Retinal pigment epithelial cell (primary cell): ENCODE results near the gene DUSP8.
A peak's percentile ranks its signal among the peaks of the same experiment; 100 is the strongest.

Source experiments
- DNase-seq: peaks from one replicate; pipeline ENCODE4 v3.0.0-alpha.2; 2010; ENCODE audit warnings: low read depth
- H3K4me3 ChIP-seq: 2 replicates; pipeline ENCODE4 v1.5.1; 2011; ENCODE audit warnings: mild to moderate bottlenecking, low read length, control low read depth, moderate library complexity
- TF ChIP-seq, protein P1 (sequence below): conservative IDR thresholded peaks from 2 replicates; pipeline ENCODE4 v1.5.1; 2011; ENCODE audit warnings: low read depth, low read length, control low read depth, inconsistent platforms

The DUSP8 gene

DNA sequence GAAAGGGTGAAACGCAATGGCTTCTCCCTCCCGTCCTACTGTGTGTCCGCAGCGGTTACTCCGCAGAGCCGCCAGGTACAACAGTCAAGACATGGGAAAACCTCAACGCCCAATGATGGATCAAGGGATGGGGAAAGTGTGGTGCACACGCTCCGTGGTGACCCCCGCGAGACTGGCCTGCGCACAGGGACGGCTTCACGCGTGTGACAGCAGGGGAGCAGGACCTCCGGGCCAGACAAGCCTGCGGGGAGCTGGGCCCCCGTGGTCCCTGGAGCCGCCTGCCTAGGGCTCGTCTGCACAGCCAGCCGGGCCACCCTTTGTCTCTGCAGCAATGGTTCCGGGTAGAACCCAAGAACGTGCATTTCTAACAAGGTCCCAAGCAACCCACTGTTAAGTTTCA is 53.8 kb downstream of the DUSP8 start:
- TF ChIP-seq, protein P1, sequence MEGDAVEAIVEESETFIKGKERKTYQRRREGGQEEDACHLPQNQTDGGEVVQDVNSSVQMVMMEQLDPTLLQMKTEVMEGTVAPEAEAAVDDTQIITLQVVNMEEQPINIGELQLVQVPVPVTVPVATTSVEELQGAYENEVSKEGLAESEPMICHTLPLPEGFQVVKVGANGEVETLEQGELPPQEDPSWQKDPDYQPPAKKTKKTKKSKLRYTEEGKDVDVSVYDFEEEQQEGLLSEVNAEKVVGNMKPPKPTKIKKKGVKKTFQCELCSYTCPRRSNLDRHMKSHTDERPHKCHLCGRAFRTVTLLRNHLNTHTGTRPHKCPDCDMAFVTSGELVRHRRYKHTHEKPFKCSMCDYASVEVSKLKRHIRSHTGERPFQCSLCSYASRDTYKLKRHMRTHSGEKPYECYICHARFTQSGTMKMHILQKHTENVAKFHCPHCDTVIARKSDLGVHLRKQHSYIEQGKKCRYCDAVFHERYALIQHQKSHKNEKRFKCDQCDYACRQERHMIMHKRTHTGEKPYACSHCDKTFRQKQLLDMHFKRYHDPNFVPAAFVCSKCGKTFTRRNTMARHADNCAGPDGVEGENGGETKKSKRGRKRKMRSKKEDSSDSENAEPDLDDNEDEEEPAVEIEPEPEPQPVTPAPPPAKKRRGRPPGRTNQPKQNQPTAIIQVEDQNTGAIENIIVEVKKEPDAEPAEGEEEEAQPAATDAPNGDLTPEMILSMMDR: no peak
- no peak overlapping the region for H3K4me3 ChIP-seq
- no peak for DNase-seq

DNA sequence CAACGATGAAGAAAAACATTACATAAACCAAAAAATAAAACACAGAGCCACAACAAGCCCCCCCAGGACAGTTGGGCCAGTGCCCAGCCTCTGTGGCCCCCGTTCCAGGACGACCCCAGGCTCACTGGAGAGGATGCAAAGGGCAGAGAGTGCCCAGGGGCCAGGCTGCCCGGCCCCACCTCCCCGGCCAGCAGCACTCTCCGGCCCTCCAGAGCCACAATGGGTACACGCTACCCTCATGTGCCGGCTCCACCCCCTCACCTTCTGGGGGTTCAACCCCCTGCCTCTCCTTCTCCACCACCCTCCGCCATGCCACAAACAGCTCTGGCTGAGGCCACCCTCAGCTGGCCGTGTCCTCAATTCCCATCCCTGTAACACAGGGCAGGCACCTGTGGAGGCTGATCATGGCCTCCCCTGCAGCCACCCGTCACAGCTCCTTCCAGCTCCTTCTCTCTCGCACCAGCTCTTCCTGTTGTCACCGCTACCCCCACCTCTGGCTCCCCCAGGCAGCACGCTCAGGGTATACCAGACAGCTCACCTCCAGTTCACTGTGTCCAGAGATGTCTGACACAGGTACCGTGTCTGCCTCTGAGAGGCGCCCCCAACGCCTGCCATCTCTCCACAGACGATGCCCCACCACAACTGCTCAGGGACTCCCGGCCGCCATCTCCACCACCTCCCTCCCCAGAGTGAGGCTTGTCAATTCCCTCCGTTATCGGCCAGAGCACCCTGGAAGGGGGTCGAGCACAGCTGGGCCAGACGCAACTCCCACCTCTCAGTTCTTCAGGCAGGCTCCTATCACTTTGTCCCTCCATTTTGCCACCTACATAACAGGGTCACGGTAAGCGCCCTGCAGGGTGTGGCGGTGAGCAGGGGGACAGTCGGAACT is 54.7 kb downstream of the DUSP8 start:
- TF ChIP-seq, protein P1: no peak
- no peak for DNase-seq
- no peak overlapping the region for H3K4me3 ChIP-seq

DNA sequence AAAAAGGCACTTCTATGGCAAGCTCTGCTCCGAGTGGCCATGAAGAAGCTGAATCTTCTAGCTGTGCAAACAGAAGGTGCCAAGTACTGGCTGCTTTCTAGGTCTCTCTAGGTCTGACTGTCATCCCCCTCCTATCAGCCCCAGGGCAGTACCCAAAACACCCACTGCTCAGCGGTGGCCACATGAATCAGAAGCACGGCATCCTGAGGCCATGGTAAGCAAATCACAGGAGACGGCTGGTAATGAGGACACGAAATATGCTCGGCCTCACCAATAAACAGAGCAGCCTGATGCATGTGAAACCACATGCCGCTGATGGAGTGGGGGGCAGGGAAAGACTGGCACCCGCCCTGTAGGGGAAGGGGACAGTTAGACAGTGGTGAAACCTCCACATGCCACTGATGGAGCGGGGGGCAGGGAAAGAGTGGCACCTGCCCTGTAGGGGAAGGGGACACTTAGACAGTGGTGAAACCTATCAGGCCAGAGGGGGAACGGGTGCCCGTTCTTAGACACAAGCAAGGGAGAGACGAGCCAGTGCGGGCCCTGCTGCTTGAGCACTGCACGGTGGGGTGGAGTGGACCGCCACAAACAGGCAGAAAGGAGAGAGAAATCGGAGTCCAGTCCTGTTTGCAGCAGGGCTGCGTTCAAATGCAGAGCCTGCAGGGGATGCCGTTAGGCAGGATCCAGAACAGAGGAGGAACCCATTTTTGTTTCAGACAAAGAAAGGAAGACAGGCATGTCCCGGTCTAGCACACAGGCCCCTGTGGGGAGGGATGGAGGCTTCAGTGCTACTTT is 55.6 kb downstream of the DUSP8 start:
- TF ChIP-seq, protein P1: no peak
- no peak for DNase-seq
- no peak overlapping the region for H3K4me3 ChIP-seq

DNA sequence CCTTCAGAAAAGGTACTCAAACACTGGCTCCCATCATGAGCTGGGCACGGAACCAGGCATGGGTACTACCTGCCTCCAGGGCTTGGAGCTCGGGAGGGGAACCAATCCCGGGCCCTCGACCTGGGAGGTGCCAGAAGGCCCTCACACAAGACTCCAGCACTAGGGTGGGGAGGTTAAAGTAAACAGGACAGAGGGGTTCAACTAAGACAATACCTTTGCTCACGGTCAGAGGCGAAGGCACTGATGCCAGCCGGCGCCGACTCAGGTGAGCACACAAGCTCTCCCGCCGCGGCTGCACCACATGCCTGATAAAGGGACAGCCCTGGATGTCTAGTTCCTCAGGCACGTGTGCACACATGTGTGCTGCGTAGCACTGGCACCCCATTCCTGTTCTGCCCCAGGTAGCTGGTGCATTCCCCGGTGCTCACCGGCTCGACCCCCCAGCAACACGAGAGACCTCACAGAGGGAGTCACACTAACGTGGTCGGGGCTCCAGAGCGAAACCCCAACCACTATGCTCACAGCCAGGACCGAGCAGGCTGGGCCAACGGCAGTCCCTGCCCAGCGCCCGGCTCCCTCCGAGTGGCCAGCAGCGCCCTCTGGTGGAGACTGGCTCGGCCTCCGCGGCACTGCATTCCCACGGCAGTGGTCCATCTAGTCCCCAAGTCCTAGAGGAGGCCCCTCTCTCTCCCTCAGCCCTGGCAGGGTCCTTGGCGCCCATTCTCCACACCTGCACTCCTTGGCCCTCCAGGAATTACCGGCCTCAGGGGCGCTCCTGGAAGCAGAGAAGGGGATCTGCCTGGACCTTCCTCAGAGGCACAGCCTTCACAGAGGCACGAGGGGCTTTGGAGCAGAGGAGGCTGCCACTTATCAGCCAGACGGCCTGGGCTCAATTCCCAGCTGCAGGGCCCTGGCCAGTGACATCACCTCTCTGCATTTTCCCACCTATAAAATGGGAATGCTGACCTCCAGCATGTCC is 56.7 kb downstream of the DUSP8 start:
- DNase-seq: no peak
- H3K4me3 ChIP-seq: no peak overlapping the region
- TF ChIP-seq, protein P1: peak; percentile 97

DNA sequence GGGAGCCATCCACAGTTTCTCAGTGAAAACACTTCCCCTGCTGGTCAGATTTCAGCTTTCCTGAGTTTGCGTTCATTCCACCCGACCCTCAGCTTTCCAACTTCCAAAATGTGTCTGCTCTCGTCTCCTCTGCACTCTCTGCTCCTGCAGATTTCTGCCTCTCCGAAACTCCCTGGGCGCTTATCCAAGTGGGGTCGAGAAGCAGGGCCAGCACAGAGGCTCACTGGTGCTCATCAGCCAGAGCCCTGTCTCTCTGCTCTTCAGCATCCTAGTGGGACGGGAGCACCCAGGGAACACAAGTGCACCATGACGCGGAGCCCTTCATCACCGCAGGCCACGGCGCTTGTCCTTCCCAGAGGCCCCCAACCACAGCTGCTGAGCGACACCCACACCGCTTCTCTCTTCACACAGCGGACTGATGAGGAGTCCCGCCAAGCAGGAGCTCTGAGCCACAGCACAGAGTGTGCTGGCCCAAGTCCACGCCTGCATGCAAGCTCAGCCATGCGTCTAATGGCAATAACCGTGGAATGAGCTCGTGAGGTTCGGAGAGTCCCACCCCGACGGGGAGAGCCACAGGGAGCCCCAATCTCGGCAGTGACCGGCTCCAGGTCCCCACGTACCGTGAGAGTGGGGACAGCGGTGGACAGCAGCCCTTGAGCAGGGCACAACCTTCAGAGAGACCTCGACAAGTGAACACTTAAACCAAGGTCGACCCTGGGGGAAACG is 57.6 kb downstream of the DUSP8 start:
- TF ChIP-seq, protein P1: no peak
- no peak for DNase-seq
- no peak overlapping the region for H3K4me3 ChIP-seq
